H1 (cell line): ENCODE data around the gene STEAP4. TPM values are rescaled to one million over a fixed set of nuclear protein-coding genes. Genes with fewer than 3 reads are reported as not detected.

Experiments
- polyA plus RNA-seq, 7 experiments: library from polyadenylated mRNA; depleted of rRNA in 3 of 7; stranded (reverse) in 5 of 7; unstranded in 2 of 7; fragments of >200 nt in 5 of 7; fragments of 200-250 nt in 2 of 7; gene quantifications; 1 replicate in 5 of 7; 2 replicates in 1 of 7; 4 replicates in 1 of 7; pipeline versions ENCODE4 v1.2.1 to v1.2.3, GENCODE V29; 2011 to 2013; ENCODE audit warnings: missing spikeins in 2 of 7, mixed read lengths in 2 of 7
- total RNA-seq: library from RNA; stranded (reverse); fragmentation: NEBNext Ultra II Directional; extraction: Animal tissue kit (Norgen Biotek cat#: 25700); gene quantifications from 2 replicates; pipeline ENCODE4 v1.2.1, GENCODE V29; 2021
- TF ChIP-seq, protein P1 (sequence below): fragments of 300-600 bp; sonication (generic); IDR thresholded peaks from 2 replicates; pipeline ENCODE4 v1.7.1; 2012; ENCODE audit warnings: low read length, moderate library complexity, mild to moderate bottlenecking, inconsistent platforms; ENCODE audit not compliant: insufficient replicate concordance

Gene STEAP4
- total and polyA plus RNA-seq, 2 of the 8 experiments (the other 6 are each of a cell fraction or from before 2014, with no cell fraction given): under 0.01 TPM; not detected in 1

DNA sequence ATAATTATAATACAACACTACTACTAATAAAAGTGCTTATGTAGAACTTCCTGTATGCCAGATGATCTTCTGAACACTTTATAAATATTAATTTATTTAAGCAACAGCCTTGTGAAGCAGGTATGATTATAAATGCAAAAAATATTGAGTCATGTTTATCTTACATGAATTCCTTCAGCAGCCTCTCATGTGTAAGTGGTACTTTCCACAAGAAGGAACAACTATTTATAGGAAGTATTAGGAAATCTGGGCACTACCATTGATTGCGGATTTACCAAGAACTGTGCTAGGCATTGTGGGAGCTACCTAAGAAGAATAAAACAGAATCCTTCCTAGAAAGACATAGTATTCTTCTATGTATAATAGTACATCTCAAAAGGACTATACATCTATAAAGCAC is 10.7 kb upstream of the STEAP4 start (continued):
- TF ChIP-seq, protein P1, sequence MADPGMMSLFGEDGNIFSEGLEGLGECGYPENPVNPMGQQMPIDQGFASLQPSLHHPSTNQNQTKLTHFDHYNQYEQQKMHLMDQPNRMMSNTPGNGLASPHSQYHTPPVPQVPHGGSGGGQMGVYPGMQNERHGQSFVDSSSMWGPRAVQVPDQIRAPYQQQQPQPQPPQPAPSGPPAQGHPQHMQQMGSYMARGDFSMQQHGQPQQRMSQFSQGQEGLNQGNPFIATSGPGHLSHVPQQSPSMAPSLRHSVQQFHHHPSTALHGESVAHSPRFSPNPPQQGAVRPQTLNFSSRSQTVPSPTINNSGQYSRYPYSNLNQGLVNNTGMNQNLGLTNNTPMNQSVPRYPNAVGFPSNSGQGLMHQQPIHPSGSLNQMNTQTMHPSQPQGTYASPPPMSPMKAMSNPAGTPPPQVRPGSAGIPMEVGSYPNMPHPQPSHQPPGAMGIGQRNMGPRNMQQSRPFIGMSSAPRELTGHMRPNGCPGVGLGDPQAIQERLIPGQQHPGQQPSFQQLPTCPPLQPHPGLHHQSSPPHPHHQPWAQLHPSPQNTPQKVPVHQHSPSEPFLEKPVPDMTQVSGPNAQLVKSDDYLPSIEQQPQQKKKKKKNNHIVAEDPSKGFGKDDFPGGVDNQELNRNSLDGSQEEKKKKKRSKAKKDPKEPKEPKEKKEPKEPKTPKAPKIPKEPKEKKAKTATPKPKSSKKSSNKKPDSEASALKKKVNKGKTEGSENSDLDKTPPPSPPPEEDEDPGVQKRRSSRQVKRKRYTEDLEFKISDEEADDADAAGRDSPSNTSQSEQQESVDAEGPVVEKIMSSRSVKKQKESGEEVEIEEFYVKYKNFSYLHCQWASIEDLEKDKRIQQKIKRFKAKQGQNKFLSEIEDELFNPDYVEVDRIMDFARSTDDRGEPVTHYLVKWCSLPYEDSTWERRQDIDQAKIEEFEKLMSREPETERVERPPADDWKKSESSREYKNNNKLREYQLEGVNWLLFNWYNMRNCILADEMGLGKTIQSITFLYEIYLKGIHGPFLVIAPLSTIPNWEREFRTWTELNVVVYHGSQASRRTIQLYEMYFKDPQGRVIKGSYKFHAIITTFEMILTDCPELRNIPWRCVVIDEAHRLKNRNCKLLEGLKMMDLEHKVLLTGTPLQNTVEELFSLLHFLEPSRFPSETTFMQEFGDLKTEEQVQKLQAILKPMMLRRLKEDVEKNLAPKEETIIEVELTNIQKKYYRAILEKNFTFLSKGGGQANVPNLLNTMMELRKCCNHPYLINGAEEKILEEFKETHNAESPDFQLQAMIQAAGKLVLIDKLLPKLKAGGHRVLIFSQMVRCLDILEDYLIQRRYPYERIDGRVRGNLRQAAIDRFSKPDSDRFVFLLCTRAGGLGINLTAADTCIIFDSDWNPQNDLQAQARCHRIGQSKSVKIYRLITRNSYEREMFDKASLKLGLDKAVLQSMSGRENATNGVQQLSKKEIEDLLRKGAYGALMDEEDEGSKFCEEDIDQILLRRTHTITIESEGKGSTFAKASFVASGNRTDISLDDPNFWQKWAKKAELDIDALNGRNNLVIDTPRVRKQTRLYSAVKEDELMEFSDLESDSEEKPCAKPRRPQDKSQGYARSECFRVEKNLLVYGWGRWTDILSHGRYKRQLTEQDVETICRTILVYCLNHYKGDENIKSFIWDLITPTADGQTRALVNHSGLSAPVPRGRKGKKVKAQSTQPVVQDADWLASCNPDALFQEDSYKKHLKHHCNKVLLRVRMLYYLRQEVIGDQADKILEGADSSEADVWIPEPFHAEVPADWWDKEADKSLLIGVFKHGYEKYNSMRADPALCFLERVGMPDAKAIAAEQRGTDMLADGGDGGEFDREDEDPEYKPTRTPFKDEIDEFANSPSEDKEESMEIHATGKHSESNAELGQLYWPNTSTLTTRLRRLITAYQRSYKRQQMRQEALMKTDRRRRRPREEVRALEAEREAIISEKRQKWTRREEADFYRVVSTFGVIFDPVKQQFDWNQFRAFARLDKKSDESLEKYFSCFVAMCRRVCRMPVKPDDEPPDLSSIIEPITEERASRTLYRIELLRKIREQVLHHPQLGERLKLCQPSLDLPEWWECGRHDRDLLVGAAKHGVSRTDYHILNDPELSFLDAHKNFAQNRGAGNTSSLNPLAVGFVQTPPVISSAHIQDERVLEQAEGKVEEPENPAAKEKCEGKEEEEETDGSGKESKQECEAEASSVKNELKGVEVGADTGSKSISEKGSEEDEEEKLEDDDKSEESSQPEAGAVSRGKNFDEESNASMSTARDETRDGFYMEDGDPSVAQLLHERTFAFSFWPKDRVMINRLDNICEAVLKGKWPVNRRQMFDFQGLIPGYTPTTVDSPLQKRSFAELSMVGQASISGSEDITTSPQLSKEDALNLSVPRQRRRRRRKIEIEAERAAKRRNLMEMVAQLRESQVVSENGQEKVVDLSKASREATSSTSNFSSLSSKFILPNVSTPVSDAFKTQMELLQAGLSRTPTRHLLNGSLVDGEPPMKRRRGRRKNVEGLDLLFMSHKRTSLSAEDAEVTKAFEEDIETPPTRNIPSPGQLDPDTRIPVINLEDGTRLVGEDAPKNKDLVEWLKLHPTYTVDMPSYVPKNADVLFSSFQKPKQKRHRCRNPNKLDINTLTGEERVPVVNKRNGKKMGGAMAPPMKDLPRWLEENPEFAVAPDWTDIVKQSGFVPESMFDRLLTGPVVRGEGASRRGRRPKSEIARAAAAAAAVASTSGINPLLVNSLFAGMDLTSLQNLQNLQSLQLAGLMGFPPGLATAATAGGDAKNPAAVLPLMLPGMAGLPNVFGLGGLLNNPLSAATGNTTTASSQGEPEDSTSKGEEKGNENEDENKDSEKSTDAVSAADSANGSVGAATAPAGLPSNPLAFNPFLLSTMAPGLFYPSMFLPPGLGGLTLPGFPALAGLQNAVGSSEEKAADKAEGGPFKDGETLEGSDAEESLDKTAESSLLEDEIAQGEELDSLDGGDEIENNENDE: no peak
